Superior temporal gyrus (tissue), 1 donor: ENCODE data around the gene KRT222.

ENCODE experiments used
- DNase-seq: peaks from one replicate; pipeline ENCODE4 v3.0.0-alpha.2; 2016; ENCODE audit errors: extremely low spot score

KRT222 gene

DNA sequence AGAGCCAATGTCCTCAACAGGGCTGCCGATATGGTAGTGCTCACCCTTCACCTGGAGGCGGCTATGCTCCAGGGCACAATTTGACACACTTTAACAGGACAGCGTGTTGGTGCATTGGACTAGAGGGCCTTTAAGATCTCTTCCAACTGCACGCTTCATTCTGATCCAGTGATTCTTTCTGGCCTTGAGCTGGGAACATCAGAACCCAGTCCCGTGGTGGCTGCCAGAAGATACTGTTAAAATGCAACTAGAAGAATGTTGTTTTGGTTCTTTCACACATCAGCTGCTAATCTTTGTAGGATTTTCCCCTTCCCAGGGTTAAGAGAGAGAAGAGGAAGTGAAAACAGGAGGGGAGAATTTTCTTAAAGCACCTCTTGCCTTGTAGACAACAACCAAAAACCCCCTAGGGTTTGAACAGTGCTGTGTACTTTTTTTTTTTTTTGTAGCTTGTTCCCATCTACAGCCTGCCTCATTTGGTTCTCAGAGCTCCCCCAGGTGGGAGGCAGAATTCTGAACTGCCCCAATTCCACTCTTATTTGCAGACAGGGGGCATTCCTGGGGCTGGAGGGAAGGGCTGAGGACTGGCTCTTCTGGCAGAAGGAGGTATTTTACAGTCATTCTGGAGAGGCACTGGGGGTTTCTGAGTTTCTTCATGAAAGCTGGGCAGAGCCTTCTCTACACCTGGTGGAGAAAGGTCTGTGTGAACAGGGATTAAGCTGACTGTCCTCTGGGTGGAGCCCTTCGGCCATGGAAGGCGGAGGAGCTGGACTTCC lies 49.7 kb downstream of the KRT222 start:
- no peak for DNase-seq

GRCh38 chr17:40614431-40615067 lies 50.4 kb downstream of the KRT222 start:
- no peak for DNase-seq

GRCh38 chr17:40613467-40614154 lies 51.4 kb downstream of the KRT222 start:
- DNase-seq, result no peak

GRCh38 chr17:40612599-40613244 lies 52.3 kb downstream of the KRT222 start:
- peak; percentile 58 for DNase-seq

DNA sequence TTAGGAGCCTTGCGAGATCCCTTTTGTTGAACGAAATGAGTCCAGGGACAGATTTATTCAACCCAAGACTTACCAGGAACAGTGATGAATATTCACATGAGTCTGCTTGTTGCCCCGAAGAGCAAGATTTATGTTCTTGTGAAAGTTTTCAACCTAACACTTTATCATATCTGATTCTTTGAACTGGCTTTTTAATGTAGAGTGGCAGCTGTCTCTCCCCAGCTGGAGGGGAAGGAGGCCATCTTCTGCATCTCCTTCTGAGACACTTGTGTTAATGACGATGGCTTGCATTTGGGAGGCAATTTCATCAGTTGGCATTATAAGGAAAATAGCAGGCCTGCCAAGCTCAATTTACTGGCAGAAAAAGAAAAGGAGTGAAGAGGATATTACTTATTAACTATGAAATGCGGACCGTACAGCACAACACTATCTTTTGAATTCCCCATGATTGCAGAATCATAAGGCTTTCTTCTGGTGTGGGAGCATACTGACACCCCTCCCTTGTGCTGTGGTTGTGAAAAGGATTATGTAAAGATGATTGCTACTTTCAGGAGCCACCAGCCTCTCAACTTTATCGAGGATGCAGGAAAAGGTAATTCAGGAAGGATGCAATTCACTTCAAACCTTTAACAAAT lies 53.0 kb downstream of the KRT222 start:
- peak; percentile 24 for DNase-seq

DNA sequence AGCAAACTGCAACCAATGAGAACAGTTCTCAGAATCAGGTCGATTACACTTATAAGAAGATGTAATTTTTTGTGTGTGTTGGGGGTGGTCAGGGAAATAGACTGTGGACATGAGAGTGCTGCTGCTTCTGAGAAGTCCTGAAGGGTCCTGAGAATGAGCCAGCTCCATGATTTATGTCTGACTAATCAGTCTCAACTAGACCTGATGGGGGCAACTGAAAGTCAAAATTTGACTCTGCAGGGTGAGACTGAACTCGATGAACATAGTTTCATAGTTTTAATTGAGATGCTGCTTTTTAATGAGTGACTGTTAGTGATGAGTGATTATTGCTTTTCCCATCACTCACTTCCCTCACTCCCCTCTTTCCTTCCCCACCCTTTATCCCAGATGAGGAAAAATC lies 54.6 kb downstream of the KRT222 start:
- DNase-seq, result no peak

- no peak for DNase-seq
These were observed 56.9 kb downstream of the KRT222 start for GRCh38 chr17:40608061-40608581.

DNA sequence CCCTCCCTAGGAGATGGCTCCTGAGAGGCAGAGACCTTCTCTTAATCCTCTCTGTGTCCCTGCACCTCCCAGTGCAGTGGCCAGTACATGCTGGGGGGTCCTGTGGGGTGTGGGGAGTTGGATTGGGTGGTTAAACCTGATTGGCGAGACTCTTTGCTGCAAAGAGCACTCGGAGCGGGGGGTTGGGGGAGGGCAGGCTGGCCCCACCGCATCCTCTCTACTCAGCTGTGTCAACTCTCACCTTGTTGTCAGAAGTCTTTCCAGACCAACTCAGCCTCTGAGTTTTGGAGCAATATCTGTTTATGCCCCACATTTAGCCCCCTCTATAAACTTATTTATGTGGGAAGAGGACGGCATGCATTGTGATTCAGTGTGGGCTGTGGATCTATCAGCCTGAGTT lies 57.3 kb downstream of the KRT222 start:
- DNase-seq, result no peak

GRCh38 chr17:40606548-40607353 lies 58.2 kb downstream of the KRT222 start:
- no peak for DNase-seq

DNA sequence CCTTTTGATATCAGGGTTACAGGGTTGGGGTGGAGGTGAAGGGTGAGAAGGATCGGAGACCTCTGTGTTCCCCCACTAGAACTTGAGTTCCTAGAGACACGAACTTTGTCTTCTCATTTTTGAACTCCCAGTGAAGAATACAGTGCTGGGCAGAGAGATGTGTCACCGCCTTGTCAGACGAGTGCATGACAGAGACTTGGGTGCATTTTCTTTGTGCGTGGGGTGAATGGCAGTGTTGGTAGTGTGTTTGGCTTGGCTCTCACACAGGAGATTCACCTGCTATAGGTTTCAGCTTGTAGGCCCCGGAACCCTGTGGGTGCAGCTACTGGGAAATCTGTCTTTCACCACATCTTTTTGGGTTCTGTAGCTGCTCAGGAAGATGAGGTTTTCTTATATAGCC lies 59.7 kb downstream of the KRT222 start:
- DNase-seq, result no peak
